OCI-LY3 (cell line): ENCODE results near the gene CFAP92.

Experiments
- H2AFZ ChIP-seq: fragments of 200-600, 300-600 bp; shearing (Covaris generic); 2 replicates; pipeline ENCODE4 v1.6.0; 2014; ENCODE audit warnings: antibody characterized with exemption, low read depth, low read length
- H3K27ac ChIP-seq: fragments of 200-600, 300-600 bp; sonication (generic); 2 replicates; pipeline ENCODE4 v1.5.1; 2014; ENCODE audit warnings: mild to moderate bottlenecking, low read length, moderate library complexity, mixed read lengths
- H3K27me3 ChIP-seq: fragments of 200-600, 300-600 bp; sonication (generic); 2 replicates; pipeline ENCODE4 v1.6.1; 2014; ENCODE audit warnings: low read depth, low read length, mixed read lengths
- H3K36me3 ChIP-seq: fragments of 200-600, 300-600 bp; sonication (generic); replicated peaks from 2 replicates; pipeline ENCODE3; 2014; ENCODE audit warnings: low read depth, low read length, mixed read lengths
- H3K4me1 ChIP-seq: fragments of 300-600, 200-600 bp; sonication (generic); 2 replicates; pipeline ENCODE4 v1.6.1; 2014; ENCODE audit warnings: low read length, mixed read lengths
- H3K4me2 ChIP-seq: fragments of 200-600, 300-600 bp; sonication (generic); 2 replicates; pipeline ENCODE4 v1.6.1; 2014; ENCODE audit warnings: low read length, mixed read lengths
- H3K4me3 ChIP-seq: fragments of 300-600, 200-600 bp; sonication (generic); 2 replicates; pipeline ENCODE4 v1.5.1; 2014; ENCODE audit warnings: antibody characterized with exemption, mild to moderate bottlenecking, low read length, moderate library complexity
- H3K79me2 ChIP-seq: fragments of 300-600, 200-600 bp; shearing (Covaris generic); 2 replicates; pipeline ENCODE4 v1.6.1; 2014; ENCODE audit warnings: mild to moderate bottlenecking, low read length, mixed read lengths
- H3K9ac ChIP-seq: fragments of 300-600, 200-600 bp; shearing (Covaris generic); 2 replicates; pipeline ENCODE4 v1.6.0; 2014; ENCODE audit warnings: mild to moderate bottlenecking, low read length, moderate library complexity
- H3K9me3 ChIP-seq: fragments of 200-600, 300-600 bp; shearing (Covaris generic); 2 replicates; pipeline ENCODE4 v1.6.1; 2014; ENCODE audit warnings: low read length, mixed read lengths; ENCODE audit not compliant: insufficient read depth
- H4K20me1 ChIP-seq: fragments of 200-600, 300-600 bp; sonication (generic); 2 replicates; pipeline ENCODE4 v1.6.1; 2016; ENCODE audit warnings: low read length, mixed read lengths; ENCODE audit not compliant: insufficient read depth
- CTCF ChIP-seq: fragments of 200-600, 300-600 bp; sonication (generic); IDR thresholded peaks from 2 replicates; pipeline ENCODE4 v1.5.1; 2014; ENCODE audit warnings: antibody characterized with exemption, low read length, low read depth
- EZH2phosphoT487 ChIP-seq: fragments of 200-600 bp; shearing (Covaris generic); IDR thresholded peaks from 2 replicates; pipeline ENCODE4 v1.6.1; 2018; ENCODE audit warnings: antibody characterized with exemption, mixed run types, low read depth

Gene CFAP92

DNA sequence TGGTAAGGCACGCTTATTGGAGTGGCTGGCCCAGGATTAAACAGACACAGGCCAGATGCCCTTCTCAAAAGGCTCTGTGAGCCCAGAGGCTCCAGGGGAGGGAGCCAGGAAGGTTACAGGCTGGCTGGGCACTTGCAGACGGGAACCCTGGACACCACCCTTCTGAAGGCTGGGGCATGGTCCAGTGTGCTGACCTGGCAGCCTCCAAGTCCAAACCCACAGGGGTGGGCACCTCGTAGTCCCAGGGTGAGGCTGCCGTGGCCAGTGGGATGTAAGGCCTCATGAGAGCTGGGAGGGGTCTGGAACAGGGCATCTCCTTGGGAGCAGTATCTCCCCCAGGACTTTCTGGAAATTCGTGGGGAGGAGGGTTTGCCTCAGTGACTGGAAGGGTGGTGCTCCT is 26.8 kb upstream of the CFAP92 start:
- Histone ChIP-seq H3K9me3 (no peaks in the 10 kb centered on the region), H3K4me3 (no peak overlapping the region), H3K36me3 (no peaks in the 10 kb centered on the region), H2AFZ (no peak overlapping the region), H3K27ac (no peak overlapping the region), H3K4me1 (peaks cover 14% of the 10 kb centered on the region), H3K27me3 (peaks cover 7% of the 10 kb centered on the region), H4K20me1 (no peaks in the 10 kb centered on the region), H3K4me2 (no peak overlapping the region), H3K79me2 (no peaks in the 10 kb centered on the region), H3K9ac (no peak overlapping the region)
- TF ChIP-seq CTCF (no peak), EZH2phosphoT487 (no peak)

- Histone ChIP-seq H3K4me3 (no peak overlapping the region), H3K9ac (no peak overlapping the region), H3K9me3 (no peaks in the 10 kb centered on the region), H3K36me3 (no peaks in the 10 kb centered on the region), H3K27me3 (peaks cover 7% of the 10 kb centered on the region), H2AFZ (no peak overlapping the region), H3K27ac (no peak overlapping the region), H3K79me2 (no peaks in the 10 kb centered on the region), H4K20me1 (no peaks in the 10 kb centered on the region), H3K4me2 (no peak overlapping the region), H3K4me1 (peaks cover 15% of the 10 kb centered on the region)
- TF ChIP-seq EZH2phosphoT487 = no peak
- no peak for TF ChIP-seq CTCF
These were observed 25.4 kb upstream of the CFAP92 start for GRCh38 chr3:129019266-129019665.

DNA sequence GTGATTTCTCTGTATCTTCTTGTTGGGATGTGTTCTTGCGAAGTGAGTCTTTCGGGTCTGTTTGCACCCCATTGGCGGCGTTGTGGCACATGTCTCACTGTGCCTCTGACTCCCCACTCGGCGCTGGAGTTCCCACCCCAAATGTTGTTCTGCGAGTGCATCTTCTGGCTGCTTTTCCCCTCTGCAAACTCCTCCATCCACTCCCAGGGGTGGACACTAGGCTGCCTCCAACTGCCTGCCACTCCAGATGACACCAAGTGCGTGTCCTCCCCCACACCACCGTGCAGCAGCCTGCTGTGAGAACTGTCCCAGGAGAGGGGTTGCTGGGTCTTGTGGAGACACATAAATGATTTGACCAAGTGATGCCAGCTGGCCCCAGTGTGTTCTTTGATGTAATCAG is 24.9 kb upstream of the CFAP92 start:
- TF ChIP-seq CTCF (no peak), EZH2phosphoT487 (no peak)
- H3K27ac ChIP-seq = no peak overlapping the region
- no peaks in the 10 kb centered on the region for H3K79me2 ChIP-seq
- H3K4me2 ChIP-seq = no peak overlapping the region
- no peak overlapping the region for H3K4me3 ChIP-seq
- H3K9me3 ChIP-seq = no peaks in the 10 kb centered on the region
- no peaks in the 10 kb centered on the region for H4K20me1 ChIP-seq
- H3K9ac ChIP-seq = no peak overlapping the region
- peaks cover 7% of the 10 kb centered on the region for H3K27me3 ChIP-seq
- H2AFZ ChIP-seq = no peak overlapping the region
- H3K4me1 ChIP-seq = peaks cover 15% of the 10 kb centered on the region
- H3K36me3 ChIP-seq = no peaks in the 10 kb centered on the region

GRCh38 chr3:129018271-129018670 is 24.4 kb upstream of the CFAP92 start:
- Histone ChIP-seq H3K4me3 (no peak overlapping the region), H3K36me3 (no peaks in the 10 kb centered on the region), H3K9me3 (no peaks in the 10 kb centered on the region), H3K79me2 (no peaks in the 10 kb centered on the region), H3K4me2 (no peak overlapping the region), H2AFZ (no peak overlapping the region), H3K4me1 (peaks cover 15% of the 10 kb centered on the region), H3K9ac (no peak overlapping the region), H4K20me1 (no peaks in the 10 kb centered on the region), H3K27ac (no peak overlapping the region), H3K27me3 (peaks cover 5% of the 10 kb centered on the region; the same call in 1 of the 2 replicates)
- TF ChIP-seq CTCF (no peak), EZH2phosphoT487 (no peak)
